ENCODE measurements around the gene GANAB.
"Not testable (repeated sequence)": the region's sequence is repeated elsewhere in the genome, so short reads cannot be mapped to it uniquely, and the experiment has no call there.

The GANAB gene

DNA sequence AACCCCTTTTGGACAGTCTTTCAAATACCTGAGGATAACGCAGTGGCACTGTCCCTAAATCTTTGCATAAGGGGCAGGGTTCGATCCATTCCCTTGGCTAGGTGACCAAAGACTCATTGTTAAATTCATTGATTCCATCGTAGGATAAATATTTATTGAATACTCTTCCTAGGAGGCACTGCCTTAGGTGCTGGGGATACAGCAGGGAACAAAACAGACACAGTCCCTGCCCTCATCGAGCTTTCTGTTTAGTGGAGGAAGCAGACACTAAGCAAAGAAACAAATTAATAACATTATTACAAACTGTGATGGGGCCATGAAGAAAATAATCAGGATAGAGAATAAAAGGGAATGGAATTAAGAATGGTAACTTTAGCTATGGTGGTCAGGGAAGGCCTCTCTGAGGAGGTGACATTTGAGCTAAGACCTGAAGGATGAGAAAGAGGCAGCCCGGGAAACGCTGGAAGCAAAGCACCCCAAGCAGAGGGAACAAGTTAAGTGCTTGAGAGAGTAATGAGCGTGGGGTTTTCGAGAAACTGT, 25.3 kb downstream of the GANAB start:
- Histone ChIP-seq H4K20me1 (ENCODE audit: insufficient read depth, low read length) (no peaks in the 10 kb centered on the region), H3K9me3 (replicated peaks; ENCODE audit: insufficient read depth, low read length) (no peaks in the 10 kb centered on the region), H3K27me3 (replicated peaks; ENCODE audit: insufficient read depth, low read length) (no peaks in the 10 kb centered on the region), H3F3A (ENCODE audit: insufficient read depth, low read length) (peaks cover 25% of the 10 kb centered on the region), H3K9me2 (replicated peaks; ENCODE audit: insufficient read depth, low read length) (no peaks in the 10 kb centered on the region), H3K36me3 (replicated peaks; ENCODE audit: insufficient read depth, low read length) (no peaks in the 10 kb centered on the region), H3K4me1 (ENCODE audit: low read length) (peaks cover 10% of the 10 kb centered on the region), H3K79me2 (ENCODE audit: low read length) (peaks cover 14% of the 10 kb centered on the region), H3K27ac (ENCODE audit: low read length) (peak overlapping the region; percentile 59; the same call in 1 of the 2 replicates), H3K9ac (ENCODE audit: low read length) (peak overlapping the region; percentile 73), H3K4me3 (ENCODE audit: low read length) (peak overlapping the region; percentile 80), H2AFZ (ENCODE audit: low read length) (peak overlapping the region; percentile 35), H3K4me2 (ENCODE audit: low read depth, low read length) (peak overlapping the region; percentile 55)
- DNase-seq = no peak
- TF ChIP-seq EZH2phosphoT487 (IDR thresholded peaks at IDR 0.05; ENCODE audit: low read length) (no peak), EZH2 (optimal IDR thresholded peaks at IDR 0.05; ENCODE audit: low read depth, low read length) (no peak)
- TF ChIP-seq, protein P1, sequence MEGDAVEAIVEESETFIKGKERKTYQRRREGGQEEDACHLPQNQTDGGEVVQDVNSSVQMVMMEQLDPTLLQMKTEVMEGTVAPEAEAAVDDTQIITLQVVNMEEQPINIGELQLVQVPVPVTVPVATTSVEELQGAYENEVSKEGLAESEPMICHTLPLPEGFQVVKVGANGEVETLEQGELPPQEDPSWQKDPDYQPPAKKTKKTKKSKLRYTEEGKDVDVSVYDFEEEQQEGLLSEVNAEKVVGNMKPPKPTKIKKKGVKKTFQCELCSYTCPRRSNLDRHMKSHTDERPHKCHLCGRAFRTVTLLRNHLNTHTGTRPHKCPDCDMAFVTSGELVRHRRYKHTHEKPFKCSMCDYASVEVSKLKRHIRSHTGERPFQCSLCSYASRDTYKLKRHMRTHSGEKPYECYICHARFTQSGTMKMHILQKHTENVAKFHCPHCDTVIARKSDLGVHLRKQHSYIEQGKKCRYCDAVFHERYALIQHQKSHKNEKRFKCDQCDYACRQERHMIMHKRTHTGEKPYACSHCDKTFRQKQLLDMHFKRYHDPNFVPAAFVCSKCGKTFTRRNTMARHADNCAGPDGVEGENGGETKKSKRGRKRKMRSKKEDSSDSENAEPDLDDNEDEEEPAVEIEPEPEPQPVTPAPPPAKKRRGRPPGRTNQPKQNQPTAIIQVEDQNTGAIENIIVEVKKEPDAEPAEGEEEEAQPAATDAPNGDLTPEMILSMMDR (IDR thresholded peaks at IDR 0.05; ENCODE audit: low read length) = no peak

DNA sequence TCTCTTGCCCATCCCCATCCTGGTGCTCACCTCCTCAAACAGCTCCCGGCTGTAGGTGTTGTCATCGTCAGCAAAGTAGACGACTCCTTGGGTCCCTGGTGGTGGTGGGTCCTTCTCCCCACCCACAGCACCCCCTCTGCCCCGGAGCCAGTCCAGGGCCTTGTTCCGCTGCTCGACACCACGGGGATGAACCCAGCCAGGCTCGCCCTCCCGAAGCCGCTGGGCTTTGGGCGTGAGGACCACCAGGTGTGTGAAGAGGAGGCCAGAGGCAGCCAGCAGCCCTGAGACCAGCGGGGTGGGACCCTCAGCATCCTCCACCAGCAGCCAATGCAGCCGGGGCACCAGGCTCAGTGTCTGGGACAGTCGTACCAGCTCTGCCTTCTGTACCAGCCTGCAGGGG, 29.5 kb downstream of the GANAB start:
- H4K20me1 ChIP-seq (ENCODE audit: insufficient read depth, low read length); H3K27ac ChIP-seq (ENCODE audit: low read length); DNase-seq; H3K4me2 ChIP-seq (ENCODE audit: low read depth, low read length); H2AFZ ChIP-seq (ENCODE audit: low read length); H3K36me3 ChIP-seq (replicated peaks; ENCODE audit: insufficient read depth, low read length); H3K9me3 ChIP-seq (replicated peaks; ENCODE audit: insufficient read depth, low read length); H3K27me3 ChIP-seq (replicated peaks; ENCODE audit: insufficient read depth, low read length); H3K4me3 ChIP-seq (ENCODE audit: low read length); H3K9me2 ChIP-seq (replicated peaks; ENCODE audit: insufficient read depth, low read length); H3K9ac ChIP-seq (ENCODE audit: low read length): not testable (repeated sequence)
- Histone ChIP-seq H3F3A (ENCODE audit: insufficient read depth, low read length) (peaks cover 22% of the 10 kb centered on the region), H3K79me2 (ENCODE audit: low read length) (peaks cover 14% of the 10 kb centered on the region), H3K4me1 (ENCODE audit: low read length) (peaks cover 21% of the 10 kb centered on the region)

DNA sequence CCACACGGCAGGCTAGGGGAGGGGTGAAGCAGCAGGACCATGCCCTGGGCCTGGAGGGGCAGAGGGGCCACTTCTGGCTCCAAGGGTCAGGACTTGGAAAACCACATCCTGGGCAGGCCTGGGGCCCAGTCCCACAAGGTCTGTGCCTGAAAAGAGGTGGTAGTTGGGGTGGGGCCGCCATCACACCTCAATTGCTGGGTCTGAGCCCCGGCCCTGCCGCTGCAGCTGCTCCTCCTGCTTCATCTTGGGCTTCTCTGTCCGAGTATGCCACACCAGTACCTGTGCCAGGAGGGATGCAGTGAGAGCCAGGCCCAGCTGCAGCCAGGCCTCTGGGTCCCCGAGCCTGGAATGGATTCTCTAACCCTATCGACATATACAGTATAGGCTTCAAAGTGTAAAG, 30.9 kb downstream of the GANAB start:
- Histone ChIP-seq H3K27ac (ENCODE audit: low read length) (no peak overlapping the region), H3K9me3 (replicated peaks; ENCODE audit: insufficient read depth, low read length) (no peaks in the 10 kb centered on the region), H3K36me3 (replicated peaks; ENCODE audit: insufficient read depth, low read length) (no peaks in the 10 kb centered on the region), H3K27me3 (replicated peaks; ENCODE audit: insufficient read depth, low read length) (no peaks in the 10 kb centered on the region), H3K9me2 (replicated peaks; ENCODE audit: insufficient read depth, low read length) (no peaks in the 10 kb centered on the region), H4K20me1 (ENCODE audit: insufficient read depth, low read length) (no peaks in the 10 kb centered on the region), H3K4me1 (ENCODE audit: low read length) (peaks cover 15% of the 10 kb centered on the region), H3F3A (ENCODE audit: insufficient read depth, low read length) (peaks cover 10% of the 10 kb centered on the region), H3K79me2 (ENCODE audit: low read length) (peaks cover 19% of the 10 kb centered on the region), H2AFZ (ENCODE audit: low read length) (no peak overlapping the region), H3K9ac (ENCODE audit: low read length) (no peak overlapping the region), H3K4me3 (ENCODE audit: low read length) (no peak overlapping the region), H3K4me2 (ENCODE audit: low read depth, low read length) (no peak overlapping the region)
- DNase-seq = no peak
- TF ChIP-seq, protein P1 (IDR thresholded peaks at IDR 0.05; ENCODE audit: low read length) = no peak
- TF ChIP-seq EZH2 (optimal IDR thresholded peaks at IDR 0.05; ENCODE audit: low read depth, low read length) (no peak), EZH2phosphoT487 (IDR thresholded peaks at IDR 0.05; ENCODE audit: low read length) (no peak)

- peaks cover 10% of the 10 kb centered on the region for H3F3A ChIP-seq (ENCODE audit: insufficient read depth, low read length)
- peak overlapping the region; percentile 10; the same call in 1 of the 2 replicates for H3K27ac ChIP-seq (ENCODE audit: low read length)
- no peak overlapping the region for H2AFZ ChIP-seq (ENCODE audit: low read length)
- H3K4me2 ChIP-seq (ENCODE audit: low read depth, low read length) = no peak overlapping the region
- H3K4me1 ChIP-seq (ENCODE audit: low read length) = peaks cover 14% of the 10 kb centered on the region
- no peak overlapping the region; the same call in 1 of the 2 replicates for H3K9ac ChIP-seq (ENCODE audit: low read length)
- peaks cover 14% of the 10 kb centered on the region for H3K79me2 ChIP-seq (ENCODE audit: low read length)
- no peak for DNase-seq
- no peaks in the 10 kb centered on the region for H3K9me2 ChIP-seq (replicated peaks; ENCODE audit: insufficient read depth, low read length)
- TF ChIP-seq, protein P1 (IDR thresholded peaks at IDR 0.05; ENCODE audit: low read length) = no peak
- no peak for TF ChIP-seq EZH2phosphoT487 (IDR thresholded peaks at IDR 0.05; ENCODE audit: low read length)
- H3K36me3 ChIP-seq (replicated peaks; ENCODE audit: insufficient read depth, low read length) = no peaks in the 10 kb centered on the region
- no peaks in the 10 kb centered on the region for H4K20me1 ChIP-seq (ENCODE audit: insufficient read depth, low read length)
- no peak overlapping the region for H3K4me3 ChIP-seq (ENCODE audit: low read length)
- no peaks in the 10 kb centered on the region for H3K9me3 ChIP-seq (replicated peaks; ENCODE audit: insufficient read depth, low read length)
- no peaks in the 10 kb centered on the region for H3K27me3 ChIP-seq (replicated peaks; ENCODE audit: insufficient read depth, low read length)
Observed at GRCh38 chr11:62614275-62614674, 32.1 kb downstream of the GANAB start.
